GM18907 (cell line): ENCODE measurements around the gene EPSTI1.

Experiments used
- ATAC-seq: cut with Tn5 transposase; IDR thresholded peaks from one replicate; pipeline ENCODE4 v1.9.1; 2021; ENCODE audit warnings: mild to moderate bottlenecking, moderate library complexity; ENCODE audit not compliant: unreplicated experiment

Gene EPSTI1

DNA sequence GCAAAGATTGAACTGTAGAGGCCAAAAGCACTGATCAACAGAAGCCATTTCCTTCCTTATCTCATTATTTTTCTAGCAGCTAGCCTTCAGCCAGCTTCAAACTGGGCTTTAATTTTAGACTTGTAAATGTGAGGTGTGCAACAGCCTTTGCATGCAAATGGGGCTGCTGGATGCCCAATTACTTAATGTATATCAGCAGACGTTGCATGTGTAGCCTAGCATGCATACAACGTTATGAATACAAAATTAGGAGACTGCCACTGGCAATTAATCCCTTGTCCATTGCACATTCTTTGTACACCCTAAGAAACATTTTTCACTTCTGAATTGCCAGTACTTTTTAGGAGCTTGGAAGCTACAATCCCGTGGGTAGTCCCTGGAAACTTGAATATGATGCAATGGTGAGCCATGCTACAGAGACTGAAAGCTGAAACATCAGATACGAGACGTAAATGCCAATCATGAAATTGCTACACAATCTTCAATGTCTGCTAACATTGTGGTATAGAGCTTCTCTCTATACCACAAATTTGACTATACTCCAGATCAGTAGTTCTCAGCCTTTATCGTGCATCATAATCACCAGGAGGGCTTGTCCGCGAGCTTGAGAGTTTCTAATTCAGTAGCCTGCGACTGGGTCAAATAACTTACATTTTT lies 20.2 kb downstream of the EPSTI1 start:
- peak; percentile 47 for ATAC-seq

DNA sequence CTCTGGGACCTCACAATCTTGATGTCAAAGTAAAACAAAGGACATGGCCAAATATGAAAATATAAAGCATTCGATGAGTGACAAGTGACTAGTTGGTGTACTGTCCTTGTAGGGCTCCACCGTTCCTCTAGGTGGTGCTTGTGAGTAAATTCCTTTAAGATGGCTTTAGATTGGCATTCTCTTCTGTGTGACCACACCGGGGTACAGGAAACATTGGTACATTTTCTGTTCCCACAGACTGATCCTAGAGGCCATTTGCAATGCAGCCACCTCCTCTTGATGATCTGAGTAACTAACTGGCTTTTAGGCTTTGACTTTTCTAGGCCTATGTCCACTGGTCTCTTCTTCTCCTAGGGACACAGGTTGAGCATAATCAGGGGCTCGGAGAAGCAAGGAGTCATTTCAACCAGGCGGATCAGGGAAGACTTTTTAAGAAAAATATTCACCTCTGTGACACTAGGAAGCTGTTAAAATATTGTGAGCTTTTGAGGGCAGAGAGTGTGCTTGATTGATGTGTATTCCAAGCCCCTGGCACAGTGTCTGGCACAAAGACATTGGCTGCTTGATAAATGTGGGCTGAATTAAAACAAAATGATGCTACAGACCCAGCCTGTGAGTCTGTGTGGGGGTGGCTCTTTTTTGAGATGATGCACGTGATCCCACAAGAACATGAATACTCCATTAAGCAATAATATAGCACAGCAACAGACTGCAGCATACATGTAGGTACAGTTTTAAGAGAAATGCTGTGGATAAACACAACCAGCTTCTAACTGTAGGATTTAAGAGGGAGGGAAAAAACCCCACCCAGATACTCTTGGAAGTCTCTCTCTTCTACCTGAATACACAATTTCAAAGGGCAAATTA lies 21.0 kb downstream of the EPSTI1 start:
- ATAC-seq, result peak; percentile 82

DNA sequence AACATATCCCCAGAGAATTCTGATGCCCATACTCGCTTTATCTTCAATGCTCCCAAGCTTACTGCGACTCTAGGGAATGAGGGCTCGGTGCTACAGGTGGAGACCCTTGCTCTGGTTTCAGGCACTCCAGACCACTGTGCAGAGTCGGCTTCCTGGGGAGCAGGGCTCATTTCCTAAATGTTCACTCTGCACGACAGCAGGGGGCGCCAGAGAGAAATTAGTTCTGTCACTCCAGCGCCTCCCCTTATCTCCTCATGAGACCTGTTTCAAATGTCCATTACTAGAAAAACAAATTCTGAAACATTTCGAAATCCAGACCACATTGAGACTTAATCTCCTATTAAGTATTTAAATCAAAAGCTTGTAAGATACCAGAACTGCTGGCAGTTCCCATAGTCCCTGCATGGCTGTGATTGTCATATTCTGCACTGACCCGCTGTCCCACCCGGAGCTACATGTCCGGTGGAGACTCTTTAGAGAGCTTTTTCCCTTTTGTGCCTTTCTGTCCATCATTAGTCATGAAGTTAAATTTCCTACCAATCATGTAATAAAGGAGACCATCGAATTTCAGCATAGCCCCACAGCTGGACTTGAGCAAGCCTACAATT lies 22.4 kb downstream of the EPSTI1 start:
- ATAC-seq, result no peak

DNA sequence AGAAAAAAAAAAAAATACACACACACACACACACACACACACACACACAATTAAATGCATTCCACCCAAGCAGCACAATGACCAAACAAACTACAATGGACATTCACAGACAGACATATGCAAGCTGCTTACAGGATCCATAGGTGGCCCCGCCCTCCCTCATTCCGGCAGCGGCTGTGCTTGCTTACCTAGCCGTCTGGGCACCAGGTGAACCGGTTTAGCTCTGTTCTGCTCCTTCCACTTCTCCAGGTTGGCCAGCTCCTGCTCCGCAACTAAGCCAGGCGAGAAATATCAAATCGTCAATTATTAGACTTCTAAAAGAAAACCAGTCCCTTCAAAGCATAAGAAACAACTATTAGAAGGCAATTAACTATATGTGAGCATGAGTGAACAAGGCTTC lies 23.1 kb downstream of the EPSTI1 start:
- no peak for ATAC-seq

DNA sequence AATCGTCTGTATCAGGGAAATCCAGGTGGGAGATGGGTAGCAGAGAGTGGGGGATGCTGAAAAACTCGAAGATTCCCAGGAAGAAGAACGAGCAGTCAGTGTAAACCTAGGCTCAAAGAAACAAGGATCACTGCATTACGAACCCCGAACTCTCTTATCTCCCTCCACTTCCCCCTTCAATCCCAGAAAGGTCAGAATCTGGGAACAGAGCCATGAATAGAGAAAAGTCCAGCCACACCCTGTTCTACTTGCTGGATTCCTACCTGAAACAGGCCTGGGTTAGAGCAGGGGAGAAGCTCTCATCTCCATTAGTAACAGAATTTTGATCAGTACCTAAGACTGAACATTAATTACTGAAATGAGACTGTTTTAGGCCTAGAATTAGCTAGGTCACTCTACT lies 24.4 kb downstream of the EPSTI1 start:
- ATAC-seq, result no peak

DNA sequence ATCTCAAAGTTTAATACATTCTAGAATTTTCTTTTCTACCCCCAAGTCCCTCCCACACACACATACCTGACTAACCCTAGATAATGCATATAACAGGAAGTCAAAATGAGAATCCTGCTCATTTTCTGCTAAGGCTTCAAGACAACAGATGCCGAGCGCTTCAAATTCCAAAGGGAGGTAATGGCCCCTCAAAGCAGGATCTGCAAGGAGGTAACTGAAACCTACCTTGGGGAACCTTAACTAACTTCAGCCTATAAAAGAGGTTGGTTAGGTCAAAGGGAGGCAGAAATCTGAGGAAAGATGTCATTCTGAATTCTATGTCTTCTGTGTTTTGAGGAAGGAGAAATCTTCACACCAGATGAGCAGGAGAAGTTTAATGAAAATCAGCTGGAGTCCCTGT lies 26.8 kb downstream of the EPSTI1 start:
- no peak for ATAC-seq

DNA sequence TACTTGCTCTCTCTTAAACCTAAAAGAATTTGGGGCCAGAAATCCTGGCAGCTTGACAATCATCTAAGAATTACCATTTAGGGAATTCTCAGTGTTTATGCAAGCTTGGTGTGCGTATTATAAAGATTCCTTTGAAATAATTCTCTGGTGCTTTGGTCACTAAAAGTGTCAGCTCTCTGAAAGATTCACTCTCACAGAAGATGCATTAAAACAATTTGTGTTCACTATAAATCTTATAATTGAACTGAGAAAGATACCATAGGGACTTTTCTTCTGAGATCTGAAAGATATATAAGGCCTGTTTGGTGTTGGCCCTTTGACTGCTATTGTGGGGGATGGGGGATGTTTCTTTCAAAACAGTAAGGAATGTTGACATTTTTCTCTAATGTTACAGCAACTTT lies 27.3 kb downstream of the EPSTI1 start:
- no peak for ATAC-seq

DNA sequence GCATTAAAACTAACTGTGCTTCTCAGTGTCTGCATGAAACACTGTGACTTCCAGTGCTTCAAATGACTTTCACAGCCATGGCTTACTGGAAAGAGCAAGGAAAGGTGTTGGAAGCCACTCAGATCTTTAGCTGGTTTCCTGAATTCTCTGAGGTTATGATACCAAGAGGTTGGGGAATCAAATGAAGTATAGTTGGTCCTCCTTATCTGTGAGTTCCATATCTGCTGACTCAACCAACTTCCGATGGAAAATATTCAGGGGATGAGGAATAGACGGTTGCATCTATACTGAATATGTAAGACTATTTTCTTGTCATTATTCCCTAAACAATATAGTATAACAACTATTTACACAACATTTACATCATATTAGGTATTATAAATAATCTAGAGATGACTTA lies 32.4 kb downstream of the EPSTI1 start:
- no peak for ATAC-seq

DNA sequence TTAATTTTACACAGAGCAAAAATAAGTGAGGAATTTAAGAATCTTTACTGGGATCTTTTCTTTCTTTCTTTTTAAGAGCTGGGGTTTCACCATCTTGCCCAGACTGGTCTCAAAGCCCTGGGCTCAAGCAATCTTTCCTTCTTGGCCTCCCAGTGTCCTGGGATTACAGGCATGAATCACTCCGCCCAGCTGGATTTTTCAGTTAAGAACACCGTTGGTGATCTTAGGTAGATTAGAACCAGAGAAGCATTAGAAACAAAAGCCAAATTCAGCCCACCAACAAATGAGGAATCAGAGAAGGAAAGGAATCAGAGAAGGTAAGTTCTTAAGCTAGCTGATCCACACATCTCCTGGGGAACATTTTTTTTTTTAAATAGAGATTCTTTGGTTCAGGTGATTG lies 34.2 kb downstream of the EPSTI1 start:
- no peak for ATAC-seq

DNA sequence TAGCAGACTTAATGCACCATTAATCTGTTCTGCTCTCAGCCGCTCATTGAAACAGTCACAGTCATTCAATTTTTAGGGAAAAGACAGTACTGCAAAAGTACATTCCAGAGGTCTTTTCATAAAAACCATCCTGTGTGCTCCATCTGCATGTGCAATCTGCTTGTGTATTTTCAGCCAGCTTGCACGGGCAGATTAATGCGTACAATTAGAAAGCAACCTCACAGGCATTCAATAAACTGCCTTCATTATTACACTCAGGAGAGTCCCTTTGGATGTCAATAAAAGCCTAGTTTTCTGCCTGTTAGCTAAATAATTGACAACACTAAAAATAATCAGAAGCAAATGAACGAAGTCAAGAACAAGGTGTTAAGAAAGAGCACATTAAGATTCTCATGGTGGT lies 41.9 kb downstream of the EPSTI1 start:
- no peak for ATAC-seq

DNA sequence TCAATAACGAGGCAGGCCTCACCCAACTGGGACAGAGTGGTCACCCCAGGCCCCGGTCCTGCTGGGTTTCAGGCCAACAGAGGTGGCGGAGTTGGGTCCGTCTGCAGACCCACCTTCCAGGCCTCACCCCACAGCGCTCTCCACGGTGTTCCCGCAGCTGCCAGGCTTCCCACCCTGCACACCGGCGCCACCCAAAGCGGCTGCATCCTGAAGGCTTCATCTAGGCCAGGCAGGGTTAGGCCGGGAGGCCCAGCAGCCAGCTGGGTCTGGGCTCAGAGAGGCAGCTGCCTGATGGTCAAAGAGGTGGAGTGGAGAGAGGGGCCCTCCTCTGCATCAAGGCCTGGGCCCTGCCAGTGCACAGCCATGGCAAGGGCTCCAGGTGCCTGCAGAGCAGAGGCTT lies 44.1 kb downstream of the EPSTI1 start:
- ATAC-seq, result no peak

DNA sequence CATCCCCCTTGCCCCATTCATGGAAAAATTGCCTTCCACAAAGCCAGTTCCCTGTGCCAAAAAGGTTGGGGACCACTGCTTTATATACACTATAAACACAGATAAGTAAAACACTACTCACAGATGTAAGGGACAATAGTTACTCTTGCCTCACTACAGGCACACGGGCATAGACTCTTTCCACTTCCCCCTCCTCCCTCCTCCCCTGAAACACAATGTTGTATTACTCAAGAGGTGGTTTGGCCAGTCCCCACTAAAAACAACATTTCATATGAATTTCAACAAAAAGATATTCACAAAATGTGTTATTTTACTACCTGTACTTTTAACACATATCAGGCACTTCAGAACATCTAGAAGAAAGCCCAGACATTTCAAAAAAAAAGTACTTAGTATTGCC lies 45.1 kb downstream of the EPSTI1 start:
- ATAC-seq, result no peak

DNA sequence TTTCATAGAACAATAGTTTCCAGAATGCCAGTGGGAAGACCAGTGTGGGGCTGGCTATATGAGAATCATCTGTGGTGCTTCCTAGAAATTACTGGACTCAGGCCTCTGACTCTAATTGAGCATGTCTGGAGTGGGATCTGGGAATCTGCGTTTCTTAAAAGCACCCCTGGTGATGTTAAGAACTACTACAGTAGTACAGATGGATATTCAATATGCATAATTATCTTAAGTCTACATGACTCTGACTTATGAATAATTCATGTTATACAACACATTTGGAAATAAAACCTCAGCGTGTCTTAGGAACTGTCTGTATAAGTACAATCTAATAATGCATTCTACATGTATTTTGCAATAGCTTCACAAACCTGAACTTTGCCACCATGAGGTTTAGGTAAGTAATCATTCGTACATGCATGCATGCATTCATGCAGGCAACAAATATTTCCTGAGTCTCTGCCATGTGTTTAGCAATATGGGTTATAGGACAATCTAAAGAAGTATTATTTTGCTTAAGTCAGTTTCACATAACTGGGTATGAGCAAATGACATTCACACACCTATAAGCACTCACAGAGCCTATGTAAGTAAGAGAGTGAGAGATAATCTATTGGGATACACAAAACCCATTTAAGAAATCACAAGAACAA lies 62.0 kb downstream of the EPSTI1 start:
- no peak for ATAC-seq

DNA sequence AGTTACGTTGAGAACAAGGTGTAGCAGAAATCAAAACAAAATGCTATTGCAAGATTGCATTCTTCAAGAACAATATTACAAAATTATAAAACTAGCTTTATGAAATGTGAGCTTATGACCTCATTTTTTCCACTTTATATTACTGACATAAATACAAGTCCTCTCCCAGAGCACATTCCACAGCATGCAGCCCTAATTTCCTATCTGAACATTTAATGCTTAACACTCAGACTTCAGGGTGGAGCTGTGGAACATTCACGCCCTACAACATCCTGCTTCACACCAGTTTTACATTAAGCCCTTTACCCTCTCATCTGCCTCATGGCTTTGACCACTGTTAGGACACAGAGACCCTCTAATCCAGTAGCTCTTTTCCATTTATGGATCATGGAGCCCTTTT lies 65.5 kb downstream of the EPSTI1 start:
- ATAC-seq, result no peak

DNA sequence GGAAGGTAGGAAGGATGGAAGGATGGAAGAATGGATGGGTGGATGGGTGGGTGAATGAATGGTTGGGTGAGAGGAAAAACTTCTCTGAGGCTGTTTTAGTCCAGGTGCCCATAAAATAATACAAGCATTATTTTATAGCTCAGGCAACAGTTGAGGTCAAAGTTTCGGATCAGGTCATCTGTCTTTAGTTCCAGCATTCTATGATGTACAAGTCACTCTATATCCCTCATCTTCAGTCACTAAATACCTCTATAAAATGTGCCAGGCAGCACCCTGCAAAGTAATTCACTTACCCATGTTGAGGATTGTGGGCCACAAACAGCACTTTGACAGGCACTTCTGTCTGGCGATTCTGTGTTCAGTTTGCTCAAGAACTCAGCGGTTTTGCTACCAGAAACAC lies 66.0 kb downstream of the EPSTI1 start:
- ATAC-seq, result no peak

DNA sequence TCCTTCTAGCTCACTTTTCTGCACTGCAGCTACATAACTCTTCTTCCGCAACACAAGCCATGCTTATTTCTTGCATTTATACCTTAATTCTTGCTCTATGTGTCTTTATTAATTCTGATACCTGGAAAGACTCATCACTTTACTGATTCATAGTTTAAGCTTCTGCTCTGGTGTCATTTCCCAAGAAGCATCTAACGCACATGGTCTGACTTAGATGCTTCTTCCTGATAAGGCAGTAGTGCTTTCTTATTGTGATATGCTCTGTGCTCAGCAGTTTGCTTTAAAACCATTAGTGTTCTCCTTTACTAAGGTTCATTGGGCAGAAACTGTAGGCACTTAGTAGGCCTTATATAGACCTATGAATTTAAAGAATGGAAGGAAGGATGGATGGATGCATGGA lies 66.4 kb downstream of the EPSTI1 start:
- no peak for ATAC-seq

DNA sequence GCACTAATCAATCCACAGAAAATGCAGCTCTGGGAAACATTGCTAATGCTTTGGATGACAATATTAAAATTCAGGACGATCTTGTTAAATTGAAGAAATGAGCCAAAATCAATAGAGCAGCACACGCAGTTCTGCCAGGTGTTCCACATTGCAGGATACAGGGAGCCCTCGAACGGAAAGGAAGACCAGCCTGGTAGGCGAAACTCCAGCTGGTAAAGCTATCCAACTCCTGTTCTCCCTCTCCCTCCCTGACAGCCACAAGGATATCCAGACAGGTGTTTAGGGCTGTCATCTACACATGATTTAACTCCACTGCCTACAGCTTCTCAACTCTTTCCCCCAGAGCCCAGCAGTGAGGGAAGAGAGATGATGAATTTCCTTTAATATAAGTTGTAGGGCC lies 67.7 kb downstream of the EPSTI1 start:
- ATAC-seq, result no peak

DNA sequence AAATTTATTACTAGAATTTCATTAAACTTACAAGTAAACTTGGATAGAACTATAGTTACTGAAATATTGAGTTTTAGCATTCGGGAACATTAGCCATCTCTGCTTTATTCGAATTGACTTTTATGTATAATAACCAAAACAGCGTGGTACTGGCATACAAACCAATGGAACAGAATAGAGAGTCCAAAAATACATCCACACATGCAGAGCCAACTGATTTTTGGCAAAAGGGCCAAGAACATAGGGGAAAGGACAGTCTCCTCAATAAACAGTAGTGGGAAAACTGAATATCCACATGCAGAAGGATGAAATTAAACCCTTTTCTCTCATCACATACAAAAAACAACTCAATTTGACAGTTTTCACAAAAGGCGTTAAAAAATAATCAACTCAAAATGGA lies 84.3 kb downstream of the EPSTI1 start:
- no peak for ATAC-seq

DNA sequence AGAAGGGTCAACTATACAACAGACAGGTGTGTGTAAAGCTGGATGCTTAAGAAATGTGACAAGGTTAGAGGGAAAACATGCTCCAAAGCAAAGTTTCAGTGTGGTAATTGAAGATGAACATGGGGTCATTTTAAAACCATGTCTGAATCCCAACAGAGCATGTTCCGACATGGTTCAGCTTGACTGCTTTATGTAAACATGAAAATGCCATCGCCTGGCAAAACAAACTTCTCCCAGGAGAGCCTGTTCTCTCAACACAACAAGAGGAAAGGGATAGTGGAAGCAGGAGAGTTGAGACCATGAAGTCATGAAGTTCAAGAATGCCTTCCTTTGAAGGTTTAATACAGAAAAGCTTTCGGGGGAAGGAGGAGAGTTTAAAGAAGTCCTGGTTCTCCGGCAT lies 85.8 kb downstream of the EPSTI1 start:
- ATAC-seq, result no peak

DNA sequence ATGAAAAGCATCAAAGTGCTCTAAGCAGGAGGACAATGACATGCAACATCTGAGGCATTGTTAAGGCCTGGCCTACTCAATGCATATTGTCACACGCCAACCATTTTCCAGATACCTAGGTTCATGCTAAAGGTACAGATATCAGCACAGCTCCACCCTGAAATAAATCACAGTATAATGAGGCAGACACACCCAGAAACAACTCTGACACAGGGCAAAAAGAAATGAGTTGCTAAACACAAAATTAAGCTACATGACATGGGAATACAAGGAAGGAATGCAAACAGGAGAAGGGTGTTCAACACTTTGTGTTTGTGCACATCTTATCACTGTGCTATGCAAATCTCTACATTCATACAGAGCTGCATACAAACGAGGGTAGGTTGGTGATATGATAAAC lies 86.5 kb downstream of the EPSTI1 start:
- ATAC-seq, result no peak

DNA sequence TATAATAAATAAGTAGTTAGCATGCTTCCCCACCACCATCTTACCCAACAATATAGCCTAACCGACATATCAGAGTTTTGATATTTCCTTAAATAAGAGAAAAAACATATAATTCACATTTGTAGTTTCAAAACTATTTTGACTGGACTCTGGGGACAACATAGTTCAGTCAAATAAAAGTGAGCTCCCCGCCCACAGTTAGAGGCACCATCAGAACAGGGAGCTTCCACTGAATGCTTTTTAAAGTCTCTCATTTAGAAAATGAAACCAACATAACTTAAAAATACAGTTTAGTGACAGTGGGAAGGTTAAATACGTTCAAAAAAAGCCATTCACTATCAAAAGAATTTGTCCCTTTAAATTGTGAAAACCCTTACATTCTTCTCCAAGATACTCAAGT lies 92.8 kb downstream of the EPSTI1 start:
- no peak for ATAC-seq

DNA sequence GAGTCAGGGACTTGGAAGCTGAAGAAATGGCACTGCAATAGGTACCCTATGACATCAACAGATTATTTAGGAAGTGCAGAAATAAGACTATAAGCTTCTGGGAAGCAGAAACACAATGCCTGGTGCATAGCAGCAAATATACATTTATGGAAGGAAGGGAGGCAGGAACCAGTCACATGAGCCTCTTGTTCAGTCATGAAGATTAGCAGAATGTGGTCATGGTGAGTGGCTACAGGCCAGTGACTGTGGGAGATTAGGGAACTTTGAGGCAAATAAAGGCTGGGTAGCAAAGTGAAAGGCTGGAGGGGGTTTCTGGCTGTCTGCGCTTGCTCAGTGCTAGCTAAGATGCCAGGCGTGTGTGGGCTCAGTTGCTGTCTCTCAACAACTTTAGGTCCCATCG lies 96.3 kb downstream of the EPSTI1 start:
- ATAC-seq, result no peak
